ENCODE measurements around the gene MYZAP. TPM values are rescaled to one million over a fixed set of nuclear protein-coding genes. Genes with fewer than 3 reads are reported as not detected.

The MYZAP gene
- total and polyA plus RNA-seq, 2 of the 4 experiments (the other 2 are of a cell fraction), result not detected

DNA sequence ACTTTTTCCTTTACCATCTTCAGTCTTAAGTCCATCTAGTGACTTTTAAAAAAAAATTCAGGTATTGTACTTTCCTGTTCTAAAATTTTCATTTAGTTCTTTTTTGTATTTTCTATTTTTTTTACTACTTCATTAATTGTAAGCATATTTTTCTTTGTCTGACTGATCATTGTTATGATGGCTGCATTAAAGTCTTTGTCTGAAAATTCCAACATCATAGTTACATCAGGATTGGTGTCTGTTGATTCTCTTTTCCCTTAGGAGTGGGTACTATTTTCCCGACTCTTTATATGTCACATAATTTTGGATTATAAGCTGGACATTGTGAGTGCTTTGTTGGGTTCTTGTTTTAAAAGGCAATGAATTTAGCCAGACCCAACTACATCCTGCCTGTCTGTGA, 79.9 kb downstream of the MYZAP start:
- no peaks in the 10 kb centered on the region for H3K4me1 ChIP-seq (ENCODE audit: control insufficient read depth, insufficient read depth, low read length)
- H2AK5ac ChIP-seq (ENCODE audit: low read depth, low read length), result no peak overlapping the region
- no peak overlapping the region for H4K91ac ChIP-seq (ENCODE audit: insufficient read depth, low read depth, low read length)
- POLR2A ChIA-PET (ENCODE audit: unreplicated experiment), result no interaction called here
- no CpG with 5 or more reads among the region's 1 CpG for WGBS, 2 experiments (ENCODE audit: extremely low coverage in 2 of 2, insufficient read length in 1 of 2)
- no peak overlapping the region for H2AFZ ChIP-seq (replicated peaks; ENCODE audit: low read length, poor library complexity)
- no peak overlapping the region for H3K27ac ChIP-seq (ENCODE audit: insufficient read depth, low read length)
- no peak overlapping the region for H3K18ac ChIP-seq (ENCODE audit: low read depth, low read length)
- ATAC-seq (ENCODE audit: low read depth) (no peak), DNase-seq (no peak)
- H3K23ac ChIP-seq (ENCODE audit: low read depth, low read length), result no peak overlapping the region
- H2AK9ac ChIP-seq (replicated peaks; ENCODE audit: low read depth, low read length, poor library complexity), result no peak overlapping the region
- no peaks in the 10 kb centered on the region for H3K9me1 ChIP-seq (ENCODE audit: insufficient read depth, low read length)
- no peak overlapping the region for H4K5ac ChIP-seq (ENCODE audit: low read depth, low read length)
- H3K27me3 ChIP-seq (ENCODE audit: control insufficient read depth, insufficient read depth, low read length), result peaks cover 7% of the 10 kb centered on the region
- H3K14ac ChIP-seq (replicated peaks; ENCODE audit: low read depth, low read length), result no peak overlapping the region
- no TSS peak for BruUV-seq (replicated peaks)
- in situ Hi-C loops (cut with MboI; ENCODE audit: low sequenced_read_pairs) (no loop called here), intact Hi-C loops (cut with micrococcal nuclease) (no loop called here), dilution Hi-C loops (cut with HindIII; ENCODE audit: low sequenced_read_pairs, unreplicated experiment) (no loop called here)
- H3K9me3 ChIP-seq (ENCODE audit: control insufficient read depth, insufficient read depth, low read length), result no peaks in the 10 kb centered on the region
- no peak overlapping the region for H2BK20ac ChIP-seq (ENCODE audit: low read depth, low read length)
- CTCF ChIA-PET, result no interaction called here
- no peak overlapping the region for H2BK120ac ChIP-seq (ENCODE audit: low read depth, low read length)
- no peak overlapping the region for H2BK5ac ChIP-seq (ENCODE audit: low read depth, low read length, poor library complexity, severe bottlenecking)
- no peak overlapping the region for H3K4me2 ChIP-seq (ENCODE audit: low read depth, low read length)
- no peaks in the 10 kb centered on the region for H3K79me1 ChIP-seq (ENCODE audit: low read depth in 1 of 2, low read length in 2 of 2)
- H4K8ac ChIP-seq (ENCODE audit: low read depth in 2 of 2, low read length in 2 of 2), result no peak overlapping the region
- no peak overlapping the region for H2BK15ac ChIP-seq (ENCODE audit: low read depth, low read length)
- no peaks in the 10 kb centered on the region for H3K36me3 ChIP-seq (ENCODE audit: control insufficient read depth, insufficient read depth, low read length)
- no peak overlapping the region for H3K4ac ChIP-seq (ENCODE audit: low read depth, low read length)
- TF ChIP-seq SMC3 (IDR thresholded peaks at IDR 0.05; ENCODE audit: low read depth, low read length), result no peak
- no peak for TF ChIP-seq CHD1 (IDR thresholded peaks at IDR 0.05; ENCODE audit: low read depth, low read length)
- TF ChIP-seq, protein P1, sequence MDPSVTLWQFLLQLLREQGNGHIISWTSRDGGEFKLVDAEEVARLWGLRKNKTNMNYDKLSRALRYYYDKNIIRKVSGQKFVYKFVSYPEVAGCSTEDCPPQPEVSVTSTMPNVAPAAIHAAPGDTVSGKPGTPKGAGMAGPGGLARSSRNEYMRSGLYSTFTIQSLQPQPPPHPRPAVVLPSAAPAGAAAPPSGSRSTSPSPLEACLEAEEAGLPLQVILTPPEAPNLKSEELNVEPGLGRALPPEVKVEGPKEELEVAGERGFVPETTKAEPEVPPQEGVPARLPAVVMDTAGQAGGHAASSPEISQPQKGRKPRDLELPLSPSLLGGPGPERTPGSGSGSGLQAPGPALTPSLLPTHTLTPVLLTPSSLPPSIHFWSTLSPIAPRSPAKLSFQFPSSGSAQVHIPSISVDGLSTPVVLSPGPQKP (IDR thresholded peaks at IDR 0.05; ENCODE audit: borderline replicate concordance, low read depth, low read length), result no peak
- TF ChIP-seq, protein P2, sequence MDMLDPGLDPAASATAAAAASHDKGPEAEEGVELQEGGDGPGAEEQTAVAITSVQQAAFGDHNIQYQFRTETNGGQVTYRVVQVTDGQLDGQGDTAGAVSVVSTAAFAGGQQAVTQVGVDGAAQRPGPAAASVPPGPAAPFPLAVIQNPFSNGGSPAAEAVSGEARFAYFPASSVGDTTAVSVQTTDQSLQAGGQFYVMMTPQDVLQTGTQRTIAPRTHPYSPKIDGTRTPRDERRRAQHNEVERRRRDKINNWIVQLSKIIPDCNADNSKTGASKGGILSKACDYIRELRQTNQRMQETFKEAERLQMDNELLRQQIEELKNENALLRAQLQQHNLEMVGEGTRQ (IDR thresholded peaks at IDR 0.05; ENCODE audit: low read depth, low read length), result no peak
- TF ChIP-seq RCOR1 (IDR thresholded peaks at IDR 0.05; ENCODE audit: insufficient replicate concordance, low read length), result no peak
- no peak for TF ChIP-seq RAD21 (IDR thresholded peaks at IDR 0.05; ENCODE audit: low read length)
- TF ChIP-seq MXI1 (IDR thresholded peaks at IDR 0.05; ENCODE audit: borderline replicate concordance, low read depth, low read length), result no peak
- TF ChIP-seq CEBPB (IDR thresholded peaks at IDR 0.05; ENCODE audit: low read depth, low read length), result no peak
- TF ChIP-seq POLR2A (IDR thresholded peaks at IDR 0.05; ENCODE audit: low read depth, low read length), result no peak
- no peak for TF ChIP-seq RFX5 (IDR thresholded peaks at IDR 0.05; ENCODE audit: low read depth, low read length)
- TF ChIP-seq FOS (IDR thresholded peaks at IDR 0.05; ENCODE audit: low read depth, low read length), result no peak
- TF ChIP-seq, protein P3, sequence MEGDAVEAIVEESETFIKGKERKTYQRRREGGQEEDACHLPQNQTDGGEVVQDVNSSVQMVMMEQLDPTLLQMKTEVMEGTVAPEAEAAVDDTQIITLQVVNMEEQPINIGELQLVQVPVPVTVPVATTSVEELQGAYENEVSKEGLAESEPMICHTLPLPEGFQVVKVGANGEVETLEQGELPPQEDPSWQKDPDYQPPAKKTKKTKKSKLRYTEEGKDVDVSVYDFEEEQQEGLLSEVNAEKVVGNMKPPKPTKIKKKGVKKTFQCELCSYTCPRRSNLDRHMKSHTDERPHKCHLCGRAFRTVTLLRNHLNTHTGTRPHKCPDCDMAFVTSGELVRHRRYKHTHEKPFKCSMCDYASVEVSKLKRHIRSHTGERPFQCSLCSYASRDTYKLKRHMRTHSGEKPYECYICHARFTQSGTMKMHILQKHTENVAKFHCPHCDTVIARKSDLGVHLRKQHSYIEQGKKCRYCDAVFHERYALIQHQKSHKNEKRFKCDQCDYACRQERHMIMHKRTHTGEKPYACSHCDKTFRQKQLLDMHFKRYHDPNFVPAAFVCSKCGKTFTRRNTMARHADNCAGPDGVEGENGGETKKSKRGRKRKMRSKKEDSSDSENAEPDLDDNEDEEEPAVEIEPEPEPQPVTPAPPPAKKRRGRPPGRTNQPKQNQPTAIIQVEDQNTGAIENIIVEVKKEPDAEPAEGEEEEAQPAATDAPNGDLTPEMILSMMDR (conservative IDR thresholded peaks at IDR 0.05; ENCODE audit: low read depth, low read length), result no peak
- no peak for TF ChIP-seq MAFK (IDR thresholded peaks at IDR 0.05; ENCODE audit: low read depth, low read length)
- no peak for TF ChIP-seq MAZ (IDR thresholded peaks at IDR 0.05; ENCODE audit: borderline replicate concordance, low read depth, low read length)
- no peak for TF ChIP-seq NFE2L2 (IDR thresholded peaks at IDR 0.05; ENCODE audit: low read depth, low read length)
- TF ChIP-seq BHLHE40 (IDR thresholded peaks at IDR 0.05; ENCODE audit: low read depth, low read length), result no peak
- H4K20me1 ChIP-seq (ENCODE audit: insufficient read depth, low read length), result no peaks in the 10 kb centered on the region
- no peak overlapping the region for H3K4me3 ChIP-seq (ENCODE audit: insufficient read depth, low read depth, low read length)
- no peak overlapping the region for H3K56ac ChIP-seq (ENCODE audit: extremely low read depth, insufficient read depth, low read length)
- no peak overlapping the region for H3K9ac ChIP-seq (ENCODE audit: low read depth, low read length)
